GM12878 (cell line): ENCODE results near the gene SOHLH2. TPM values are rescaled to one million over a fixed set of nuclear protein-coding genes. Genes with fewer than 3 reads are reported as not detected.

Source experiments
- ATAC-seq: fragments of 200-7000 bp; cut with Tn5 transposase; 3 replicates; pipeline ENCODE4 v1.9.1; 2020; ENCODE audit warnings: mild to moderate bottlenecking, moderate library complexity
- BruUV-seq: library from RNA; stranded (reverse); fragments of 400-500 nt; replicated peaks from 2 replicates; lab custom pipeline; 2021; lab: Mats Ljungman, UMichigan
- CTCF ChIA-PET: fragments of 300-600 bp; sonication (Branson Sonifier 250); formaldehyde crosslinking; extraction: SDS; loops from one replicate; lab custom pipeline; 2021; ENCODE audit warnings: inconsistent platforms; lab: Yijun Ruan, JAX
- POLR2A ChIA-PET: fragments of 350-600 bp; formaldehyde crosslinking; extraction: SDS; loops from one replicate; lab custom pipeline; 2021; ENCODE audit warnings: inconsistent platforms; lab: Charles Lee
- RAD21 ChIA-PET: fragments of 300-600 bp; sonication (Branson Sonifier 250); formaldehyde crosslinking; loops from one replicate; lab custom pipeline; 2023; ENCODE audit warnings: antibody characterized with exemption; ENCODE audit not compliant: unreplicated experiment; lab: Charles Lee
- SMC1A ChIA-PET: fragments of 300-600 bp; sonication (Branson Sonifier 250); formaldehyde crosslinking; loops from one replicate; lab custom pipeline; 2023; ENCODE audit not compliant: unreplicated experiment, uncharacterized antibody; lab: Charles Lee
- DNase-seq: peaks from one replicate; pipeline ENCODE4 v3.0.0-alpha.2; 2011; ENCODE audit warnings: low read depth, low spot score
- FAIRE-seq: peaks from 3 replicates; lab custom pipeline; 2011; peaks lifted over from hg19 to GRCh38; lab: Jason Lieb, UNC
- H2AFZ ChIP-seq: 2 replicates; pipeline ENCODE4 v1.6.0; 2011; ENCODE audit warnings: low read depth, low read length, control low read depth; ENCODE audit not compliant: control insufficient read depth
- H3K27ac ChIP-seq: 2 replicates; pipeline ENCODE4 v1.5.1; 2011; ENCODE audit warnings: control low read depth; ENCODE audit not compliant: control insufficient read depth, insufficient read depth
- H3K27me3 ChIP-seq, 2 experiments: replicated peaks in 1 of 2; 2 replicates each; pipeline versions ENCODE4 v1.6.0 to v1.6.1; 2011; ENCODE audit warnings: low read length in 1 of 2; ENCODE audit not compliant: control insufficient read depth in 2 of 2, insufficient read depth in 2 of 2
- H3K36me3 ChIP-seq, 2 experiments: 2 replicates each; pipeline ENCODE4 v1.5.1; 2011; ENCODE audit warnings: low read length in 1 of 2; ENCODE audit not compliant: control insufficient read depth in 2 of 2, insufficient read depth in 2 of 2
- H3K4me1 ChIP-seq: 2 replicates; pipeline ENCODE4 v1.6.1; 2011; ENCODE audit warnings: mild to moderate bottlenecking, low read length, moderate library complexity, mixed read lengths; ENCODE audit not compliant: control insufficient read depth, insufficient read depth
- H3K4me2 ChIP-seq: 2 replicates; pipeline ENCODE4 v1.6.0; 2011; ENCODE audit warnings: control low read depth; ENCODE audit not compliant: control insufficient read depth, insufficient read depth
- H3K4me3 ChIP-seq: fragments of 200-600 bp; sonication (generic); 2 replicates; pipeline ENCODE4 v1.5.1; 2016
- H3K79me2 ChIP-seq: 2 replicates; pipeline ENCODE4 v1.6.0; 2011; ENCODE audit warnings: low read length; ENCODE audit not compliant: control insufficient read depth, insufficient read depth
- H3K9ac ChIP-seq: 2 replicates; pipeline ENCODE4 v1.8.0; 2011; ENCODE audit warnings: low read length, control low read depth, mixed read lengths; ENCODE audit not compliant: control insufficient read depth, insufficient read depth
- H3K9me3 ChIP-seq: replicated peaks from 3 replicates; pipeline ENCODE4 v1.5.1; 2011; ENCODE audit warnings: mild to moderate bottlenecking, low read length; ENCODE audit not compliant: control insufficient read depth, insufficient read depth
- H4K20me1 ChIP-seq: 2 replicates; pipeline ENCODE4 v1.6.0; 2011; ENCODE audit not compliant: control insufficient read depth, insufficient read depth
- ASH2L ChIP-seq: fragments of 300-600, 200-600 bp; sonication (generic); IDR thresholded peaks from 2 replicates; pipeline ENCODE4 v1.6.1; 2017; ENCODE audit warnings: low read depth, mild to moderate bottlenecking, borderline replicate concordance
- ATF2 ChIP-seq: IDR thresholded peaks from 2 replicates; pipeline ENCODE4 v1.6.1; 2012; ENCODE audit warnings: low read length, inconsistent platforms
- BACH1 ChIP-seq: fragments of 450-650 bp; IDR thresholded peaks from 2 replicates; pipeline ENCODE4 v1.6.1; 2017; ENCODE audit warnings: mild to moderate bottlenecking, borderline replicate concordance
- CBFB ChIP-seq: IDR thresholded peaks from 2 replicates; pipeline ENCODE4 v1.6.1; 2016; ENCODE audit warnings: antibody characterized with exemption, low read depth
- CHD2 ChIP-seq: IDR thresholded peaks from 2 replicates; pipeline ENCODE4 v1.6.1; 2011; ENCODE audit warnings: low read depth, low read length, improper control_type of control experiment, borderline replicate concordance
- EZH2 ChIP-seq: IDR thresholded peaks from 2 replicates; pipeline ENCODE4 v1.6.1; 2012; ENCODE audit warnings: low read depth, mild to moderate bottlenecking, control low read depth, inconsistent platforms, low read length, borderline replicate concordance; ENCODE audit not compliant: control insufficient read depth
- KAT2A ChIP-seq: conservative IDR thresholded peaks from 2 replicates; pipeline ENCODE4 v1.6.1; 2011; ENCODE audit warnings: low read depth, low read length; ENCODE audit not compliant: control insufficient read depth
- MYB ChIP-seq: fragments of 150-350 bp; IDR thresholded peaks from 2 replicates; pipeline ENCODE4 v1.6.1; 2014; ENCODE audit warnings: mild to moderate bottlenecking, low read depth, low read length, borderline replicate concordance
- NR2C1 ChIP-seq: fragments of 450-650 bp; IDR thresholded peaks from 2 replicates; pipeline ENCODE4 v1.6.1; 2017; ENCODE audit warnings: antibody characterized with exemption, mild to moderate bottlenecking, moderate library complexity
- NR2C2 ChIP-seq: IDR thresholded peaks from 2 replicates; pipeline ENCODE4 v1.6.1; 2011; ENCODE audit warnings: borderline replicate concordance, low read depth; ENCODE audit not compliant: control insufficient read depth, insufficient read length
- POLR2AphosphoS2 ChIP-seq: IDR thresholded peaks from 2 replicates; pipeline ENCODE4 v1.6.1; 2011; ENCODE audit warnings: low read depth, mild to moderate bottlenecking, low read length, improper control_type of control experiment, moderate library complexity
- RUNX3 ChIP-seq: IDR thresholded peaks from 2 replicates; pipeline ENCODE4 v1.6.1; 2012; ENCODE audit warnings: low read length, inconsistent platforms
- TCF12 ChIP-seq: IDR thresholded peaks from 2 replicates; pipeline ENCODE4 v1.6.1; 2011; ENCODE audit warnings: low read depth, mild to moderate bottlenecking, low read length
- USF2 ChIP-seq: IDR thresholded peaks from 2 replicates; pipeline ENCODE4 v1.6.1; 2011; ENCODE audit warnings: low read depth, low read length, improper control_type of control experiment, borderline replicate concordance
- ZSCAN29 ChIP-seq: fragments of 450-650 bp; IDR thresholded peaks from 2 replicates; pipeline ENCODE4 v1.6.1; 2017; ENCODE audit warnings: mild to moderate bottlenecking, moderate library complexity
- WGBS: methylation state at CpG from one replicate; pipeline ENCODE4 v1.1.6; 2016; ENCODE audit warnings: low lambda C conversion rate; ENCODE audit not compliant: insufficient replicate concordance, insufficient coverage; ENCODE audit errors: missing lambda C conversion rate; 5-methylcytosine and 5-hydroxymethylcytosine counted together
- in situ Hi-C: fragments of 300-500 bp; cut with MboI; formaldehyde crosslinking; loops from 9 replicates; pipeline ENCODE4 v1.14.3; 2018; ENCODE audit warnings: mixed read lengths
- intact Hi-C: fragments of 100-400 bp; cut with micrococcal nuclease; formaldehyde crosslinking; loops from one replicate; pipeline ENCODE4 v1.14.2; 2022; ENCODE audit not compliant: unreplicated experiment
- polyA plus RNA-seq, 11 experiments: library from polyadenylated mRNA; depleted of rRNA in 4 of 11; unstranded in 6 of 11; stranded (reverse) in 5 of 11; fragments of >200 nt; fragmentation: Nextera tagmentation in 4 of 11; fragmentation: Illumina TruSeq in 1 of 11; extraction: Ambion mirVana in 4 of 11; extraction: Trizol in 1 of 11; gene quantifications; 1 replicate in 1 of 11; 2 replicates in 10 of 11; pipeline versions ENCODE4 v1.2.1 to v1.2.3, GENCODE V29; 2011 to 2016; ENCODE audit warnings: inconsistent platforms in 2 of 11, missing spikeins in 2 of 11, low read depth in 1 of 11
- total RNA-seq, 4 experiments: library from RNA; depleted of rRNA in 3 of 4; stranded (reverse); fragments of >200 nt in 3 of 4; fragmentation: Illumina TruSeq in 1 of 4; extraction: Trizol in 1 of 4; gene quantifications; 2 replicates each; pipeline versions ENCODE4 v1.2.1 to v1.2.3, GENCODE V29; 2013 to 2021
- TF ChIP-seq, protein P1 (sequence below): IDR thresholded peaks from 2 replicates; pipeline ENCODE4 v1.6.1; 2011; ENCODE audit warnings: low read depth, mild to moderate bottlenecking, low read length, moderate library complexity, borderline replicate concordance; ENCODE audit errors: extremely low read depth

SOHLH2 gene
- total and polyA plus RNA-seq, 10 of the 15 experiments (the other 5 are each of a cell fraction or from before 2014, with no cell fraction given), result 2.4 TPM; not detected in 9

DNA sequence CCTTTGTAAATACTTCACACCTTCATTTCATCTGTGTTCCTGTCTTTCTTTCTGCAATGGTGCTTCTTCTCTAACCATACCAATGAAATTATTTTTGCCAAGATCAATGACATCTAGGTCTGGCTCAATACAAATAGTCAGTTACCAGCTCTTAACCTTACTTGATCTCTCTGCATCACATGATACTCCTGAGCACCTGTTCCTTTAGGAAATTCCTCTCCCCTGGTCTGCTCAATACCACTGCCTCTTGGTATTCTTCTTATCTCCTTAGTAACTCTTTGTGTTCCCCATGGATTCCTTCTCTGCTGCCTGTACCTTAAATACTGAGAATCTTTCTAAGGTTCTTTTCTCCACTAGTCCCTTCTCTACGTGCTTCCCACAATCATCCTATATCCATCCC, 25.9 kb downstream of the SOHLH2 start:
- no peak overlapping the region for H3K27ac ChIP-seq
- H4K20me1 ChIP-seq, result no peaks in the 10 kb centered on the region
- no peak for TF ChIP-seq EZH2
- no peak for TF ChIP-seq KAT2A
- no peak for TF ChIP-seq ASH2L
- TF ChIP-seq CBFB, result no peak
- no peak for TF ChIP-seq NR2C2
- no peak for TF ChIP-seq BACH1
- TF ChIP-seq, all 136 proteins: peak for 0
- Histone ChIP-seq H3K4me2 (no peak overlapping the region), H3K9me3 (no peaks in the 10 kb centered on the region), H3K79me2 (no peaks in the 10 kb centered on the region), H2AFZ (no peak overlapping the region), H3K9ac (no peak overlapping the region), H3K36me3 (no peaks in the 10 kb centered on the region), H3K4me1 (no peaks in the 10 kb centered on the region), H3K4me3 (no peak overlapping the region), H3K27me3 (no peaks in the 10 kb centered on the region)
- ChIA-PET POLR2A (no interaction called here), SMC1A (no interaction called here), CTCF (no interaction called here), RAD21 (no interaction called here)
- ATAC-seq, result no peak
- no TSS peak for BruUV-seq
- FAIRE-seq, result no peak
- intact Hi-C loops (no loop called here), in situ Hi-C loops (no loop called here)
- DNase-seq, result no peak
- 0% methylated on average over 1 of the region's 1 CpG for WGBS

DNA sequence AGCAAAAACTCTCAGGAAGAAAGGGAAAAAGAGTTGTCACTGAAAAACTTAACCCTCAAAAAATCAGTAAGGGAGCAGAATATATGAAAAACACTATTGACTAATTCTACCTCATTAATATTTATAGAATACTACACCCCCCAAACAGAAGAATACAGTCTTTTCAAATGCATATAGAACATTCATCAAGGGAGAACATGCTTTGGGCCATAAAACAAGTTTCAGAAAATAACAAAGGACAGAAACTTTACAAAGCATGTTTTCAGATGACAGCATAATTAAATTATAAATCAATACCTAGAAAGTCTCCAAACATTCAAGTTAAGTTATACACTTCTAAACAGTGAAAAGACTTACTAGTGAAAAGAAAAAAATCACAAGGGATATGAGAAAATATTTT, 30.5 kb downstream of the SOHLH2 start:
- Histone ChIP-seq H2AFZ (no peak overlapping the region), H3K27ac (no peak overlapping the region), H3K4me3 (no peak overlapping the region), H3K4me1 (no peaks in the 10 kb centered on the region), H3K9ac (no peak overlapping the region), H3K27me3 (no peaks in the 10 kb centered on the region), H3K9me3 (no peaks in the 10 kb centered on the region), H3K36me3 (no peaks in the 10 kb centered on the region), H3K79me2 (no peaks in the 10 kb centered on the region), H3K4me2 (no peak overlapping the region), H4K20me1 (no peaks in the 10 kb centered on the region)
- ChIA-PET RAD21 (interaction anchor here (0.6 kb wide), 1 partner anchor 295 kb away, joined by 3 read pairs; no protein-coding TSS in a partner anchor), CTCF (interaction anchor here (0.7 kb wide), 1 partner anchor 222 kb away, joined by 5 read pairs; no protein-coding TSS in a partner anchor), SMC1A (no interaction called here), POLR2A (no interaction called here)
- intact Hi-C loops, result no loop called here
- no TSS peak for BruUV-seq
- in situ Hi-C loops, result no loop called here
- DNase-seq (no peak), FAIRE-seq (no peak), ATAC-seq (no peak)
- no peak for TF ChIP-seq ZSCAN29
- no peak for TF ChIP-seq BACH1
- no peak for TF ChIP-seq USF2
- TF ChIP-seq, protein P1, sequence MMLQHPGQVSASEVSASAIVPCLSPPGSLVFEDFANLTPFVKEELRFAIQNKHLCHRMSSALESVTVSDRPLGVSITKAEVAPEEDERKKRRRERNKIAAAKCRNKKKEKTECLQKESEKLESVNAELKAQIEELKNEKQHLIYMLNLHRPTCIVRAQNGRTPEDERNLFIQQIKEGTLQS, result no peak
- TF ChIP-seq NR2C1, result no peak
- no peak for TF ChIP-seq ATF2
- no peak for TF ChIP-seq TCF12
- TF ChIP-seq MYB, result no peak
- no peak for TF ChIP-seq CHD2
- no peak for TF ChIP-seq KAT2A
- no peak for TF ChIP-seq POLR2AphosphoS2
- TF ChIP-seq RUNX3, result no peak
